C4-2B (cell line): ENCODE data around the gene ADSS1.

ENCODE experiments used
- CTCF ChIP-seq: fragments of 450-650 bp; conservative IDR thresholded peaks from 2 replicates; pipeline ENCODE4 v1.5.1; 2017; ENCODE audit warnings: mild to moderate bottlenecking
- ZFX ChIP-seq: fragments of 450-650 bp; IDR thresholded peaks from 2 replicates; pipeline ENCODE4 v1.6.1; 2017

- no peak for TF ChIP-seq CTCF
- no peak for TF ChIP-seq ZFX
Measured at GRCh38 chr14:104700747-104701217, 23.2 kb upstream of the ADSS1 start.
